Stimulated activated CD4-positive, alpha-beta T cell treated with anti-CD3 and anti-CD28 coated beads, TNF-alpha, amount 100 ng/mL, for 48 hours (primary cell): ENCODE measurements around the gene DENND6A.

Experiments used
- DNase-seq, 3 donors: peaks; one replicate each; pipeline ENCODE4 v3.0.0-alpha.2; 2020; ENCODE audit warnings: low read depth in 3 of 3

Gene DENND6A

GRCh38 chr3:57577801-57578200 is 115.1 kb downstream of the DENND6A start:
- DNase-seq, result no peak

GRCh38 chr3:57575966-57576626 is 116.8 kb downstream of the DENND6A start:
- DNase-seq, result no peak
